OCI-LY7 (cell line): Measurements from ENCODE around the gene CHST3. TPM values are rescaled to one million over a fixed set of nuclear protein-coding genes. Genes with fewer than 3 reads are reported as not detected.

ENCODE experiments used
- BruUV-seq: library from RNA; stranded (reverse); fragments of 400-500 nt; replicated peaks from 2 replicates; lab custom pipeline; 2021; lab: Mats Ljungman, UMichigan
- CTCF ChIA-PET: fragments of 300-600 bp; sonication (Branson Sonifier 250); formaldehyde crosslinking; loops from one replicate; lab custom pipeline; 2022; ENCODE audit warnings: antibody characterized with exemption; ENCODE audit not compliant: unreplicated experiment; lab: Charles Lee
- POLR2A ChIA-PET: fragments of 300-600 bp; sonication (Branson Sonifier 250); formaldehyde crosslinking; loops from one replicate; lab custom pipeline; 2022; ENCODE audit warnings: antibody characterized with exemption; lab: Charles Lee
- DNase-seq: peaks from one replicate; pipeline ENCODE4 v3.0.0-alpha.2; 2015; ENCODE audit warnings: low spot score
- H2AFZ ChIP-seq: fragments of 200-600 bp; sonication (generic), shearing (Covaris generic); 2 replicates; pipeline ENCODE4 v1.6.1; 2014; ENCODE audit warnings: mild to moderate bottlenecking, antibody characterized with exemption, low read length, moderate library complexity
- H3K27ac ChIP-seq: fragments of 200-600 bp; sonication (generic); 2 replicates; pipeline ENCODE4 v1.5.1; 2014; ENCODE audit warnings: mixed run types, low read depth, mild to moderate bottlenecking, moderate library complexity, low read length, inconsistent platforms; ENCODE audit not compliant: poor library complexity, severe bottlenecking
- H3K36me3 ChIP-seq: fragments of 200-600 bp; sonication (generic); 2 replicates; pipeline ENCODE4 v1.6.1; 2014; ENCODE audit warnings: mild to moderate bottlenecking, antibody characterized with exemption, low read length, moderate library complexity, mixed read lengths; ENCODE audit not compliant: insufficient read depth
- H3K4me1 ChIP-seq: fragments of 200-600 bp; sonication (generic); 2 replicates; pipeline ENCODE4 v1.5.1; 2014; ENCODE audit warnings: mild to moderate bottlenecking, low read length; ENCODE audit not compliant: insufficient read depth, poor library complexity, severe bottlenecking
- H3K4me2 ChIP-seq: fragments of 200-600 bp; sonication (generic); 2 replicates; pipeline ENCODE4 v1.6.1; 2014; ENCODE audit warnings: mild to moderate bottlenecking, low read length
- H3K4me3 ChIP-seq: fragments of 200-600 bp; sonication (generic); 2 replicates; pipeline ENCODE4 v1.5.1; 2014; ENCODE audit warnings: mild to moderate bottlenecking, low read depth, low read length; ENCODE audit not compliant: poor library complexity, severe bottlenecking
- H3K79me2 ChIP-seq: fragments of 200-600 bp; sonication (generic); 2 replicates; pipeline ENCODE4 v1.6.1; 2016; ENCODE audit warnings: low read depth, mild to moderate bottlenecking, low read length, moderate library complexity, mixed read lengths; ENCODE audit not compliant: insufficient read depth
- H3K9me2 ChIP-seq: fragments of 200-600 bp; sonication (generic); 2 replicates; pipeline ENCODE4 v1.6.1; 2016; ENCODE audit warnings: mild to moderate bottlenecking, low read length, mixed read lengths; ENCODE audit not compliant: insufficient read depth
- H3K9me3 ChIP-seq: fragments of 200-600 bp; sonication (generic); 2 replicates; pipeline ENCODE4 v1.6.1; 2014; ENCODE audit warnings: mild to moderate bottlenecking, mixed run types, low read length, mixed read lengths
- H4K20me1 ChIP-seq: fragments of 200-600 bp; sonication (generic); 2 replicates; pipeline ENCODE4 v1.6.1; 2014; ENCODE audit warnings: mild to moderate bottlenecking, antibody characterized with exemption, low read length, moderate library complexity, mixed read lengths; ENCODE audit not compliant: insufficient read depth
- CTCF ChIP-seq: fragments of 200-600 bp; sonication (generic); conservative IDR thresholded peaks from 2 replicates; pipeline ENCODE4 v1.5.1; 2014; ENCODE audit warnings: mild to moderate bottlenecking, antibody characterized with exemption, low read length, moderate library complexity, mixed read lengths
- EZH2phosphoT487 ChIP-seq: fragments of 200-600 bp; sonication (generic); IDR thresholded peaks from 2 replicates; pipeline ENCODE4 v1.6.1; 2018; ENCODE audit warnings: low read depth, borderline replicate concordance, mild to moderate bottlenecking, mixed run types, antibody characterized with exemption, low read length, moderate library complexity, mixed read lengths
- intact Hi-C: fragments of 100-400 bp; cut with micrococcal nuclease; formaldehyde crosslinking; loops from one replicate; pipeline ENCODE4 v1.10.0; 2022; ENCODE audit not compliant: unreplicated experiment
- total RNA-seq, 2 experiments: library from RNA; depleted of rRNA in 1 of 2; stranded (reverse); fragments of >200 nt in 1 of 2; shearing (Covaris generic) in 1 of 2; gene quantifications; 2 replicates each; pipeline ENCODE4 v1.2.3, GENCODE V29; 2014 to 2022

CHST3 gene
- total RNA-seq, 2 experiments from 2014 or later = not detected

- ChIA-PET CTCF (no interaction called here), POLR2A (no interaction called here)
- Histone ChIP-seq H3K9me3 (no peaks in the 10 kb centered on the region), H3K4me2 (no peak overlapping the region), H3K4me1 (no peaks in the 10 kb centered on the region), H3K4me3 (no peak overlapping the region), H2AFZ (no peak overlapping the region), H3K79me2 (no peaks in the 10 kb centered on the region), H4K20me1 (no peaks in the 10 kb centered on the region), H3K9me2 (no peaks in the 10 kb centered on the region), H3K27ac (no peak overlapping the region), H3K36me3 (no peaks in the 10 kb centered on the region)
- intact Hi-C loops = no loop called here
- TF ChIP-seq CTCF = no peak
- no TSS peak for BruUV-seq
- DNase-seq = no peak
These were observed 10.4 kb downstream of the CHST3 start for GRCh38 chr10:71974489-71975021.

- BruUV-seq = no TSS peak
- no peak overlapping the region for H3K4me3 ChIP-seq
- DNase-seq = no peak
- no peaks in the 10 kb centered on the region for H3K4me1 ChIP-seq
- no peak overlapping the region for H2AFZ ChIP-seq
- ChIA-PET POLR2A (no interaction called here), CTCF (no interaction called here)
- H4K20me1 ChIP-seq = no peaks in the 10 kb centered on the region
- H3K79me2 ChIP-seq = no peaks in the 10 kb centered on the region
- no peaks in the 10 kb centered on the region for H3K36me3 ChIP-seq
- H3K9me3 ChIP-seq = no peaks in the 10 kb centered on the region
- TF ChIP-seq EZH2phosphoT487 (no peak), CTCF (no peak)
- intact Hi-C loops = no loop called here
- H3K9me2 ChIP-seq = no peaks in the 10 kb centered on the region
- no peak overlapping the region for H3K4me2 ChIP-seq
- H3K27ac ChIP-seq = no peak overlapping the region
These were observed 11.1 kb downstream of the CHST3 start for GRCh38 chr10:71975087-71975870.
